ENCODE measurements around the gene CAPG. TPM values are rescaled to one million over a fixed set of nuclear protein-coding genes. Genes with fewer than 3 reads are reported as not detected.
A peak's percentile ranks its signal among the peaks of the same experiment; 100 is the strongest.

CAPG gene
- total and polyA plus RNA-seq, 9 of the 15 experiments (the other 6 are each of a cell fraction or from before 2014, with no cell fraction given): 10.6 to 90.4 (median 56.0) TPM

- 64% methylated on average over 11 of the region's 14 CpGs for WGBS (ENCODE audit: insufficient coverage, low coverage, missing lambda C conversion rate)
- H3K36me3 ChIP-seq (ENCODE audit: control insufficient read depth, insufficient read depth, low read length): no peaks in the 10 kb centered on the region
- intact Hi-C loops (cut with micrococcal nuclease): no loop called here
- H3K4me2 ChIP-seq (ENCODE audit: insufficient read depth, low read length): no peak overlapping the region
- no peak overlapping the region for H3K4me3 ChIP-seq
- peak; percentile 38 for ATAC-seq
- no peaks in the 10 kb centered on the region for H3K9me3 ChIP-seq (replicated peaks; ENCODE audit: control insufficient read depth, insufficient read depth, low read depth, low read length)
- CTCF ChIA-PET (ENCODE audit: low intra/inter-chr PET ratio): no interaction called here
- no peak for FAIRE-seq
- no peaks in the 10 kb centered on the region for H3K27me3 ChIP-seq (ENCODE audit: control insufficient read depth in 2 of 2, insufficient read depth in 2 of 2, low read length in 2 of 2)
- H3K79me2 ChIP-seq (ENCODE audit: control insufficient read depth, insufficient read depth, low read length): no peaks in the 10 kb centered on the region
- BruUV-seq (replicated peaks): no TSS peak
- no peak overlapping the region for H3K27ac ChIP-seq (ENCODE audit: extremely low read depth, low read depth, low read length)
- in situ Hi-C loops (cut with MboI): no loop called here
- DNase-seq (ENCODE audit: extremely low read depth in 1 of 4, low spot score in 3 of 4): no peak
- peaks cover 2% of the 10 kb centered on the region for H3K9me1 ChIP-seq (ENCODE audit: control insufficient read depth, insufficient read depth, low read length)
- POLR2A ChIA-PET: interaction anchor here (1.0 to 63.9 kb wide), 5 partner anchors 9 to 99 kb away, joined by 3 to 1576 read pairs (median 13); partner anchors contain the start of gene MAT2A
- H4K20me1 ChIP-seq (replicated peaks; ENCODE audit: control insufficient read depth, insufficient read depth, low read length): no peaks in the 10 kb centered on the region
- 0 out of 2 replicates have a peak overlapping the region, but pooled peaks have one; percentile 8 for H2AFZ ChIP-seq (ENCODE audit: low read depth, low read length)
- peaks cover 13 to 14% of the 10 kb centered on the region in 2 experiments; a peak in 4 of 5 replicates for H3K4me1 ChIP-seq (replicated peaks in 1 of 2; ENCODE audit: control insufficient read depth in 2 of 2, insufficient read depth in 2 of 2, low read length in 2 of 2)
- TF ChIP-seq RBFOX2 (IDR thresholded peaks at IDR 0.05; ENCODE audit: low read depth, low read length) (peak; percentile 36; the same call in 1 of the 2 replicates), ZKSCAN8 (CRISPR knock-in tag; IDR thresholded peaks at IDR 0.05) (no peak), SPI1 (IDR thresholded peaks at IDR 0.05; ENCODE audit: borderline replicate concordance, low read depth, low read length) (peak; percentile 70), PKNOX1 (IDR thresholded peaks at IDR 0.05) (peak; percentile 38; the same call in 1 of the 2 replicates)
- H3K9ac ChIP-seq (ENCODE audit: insufficient read depth in 1 of 2, low read depth in 2 of 2, low read length in 2 of 2): peak overlapping the region in 1 of 2 experiments; percentile 47; a peak in 2 of 4 replicates
Measured at GRCh38 chr2:85446296-85447221, 36.4 kb upstream of the CAPG start.
